Esophagus muscularis mucosa (tissue), 3 donors: ENCODE data around the gene C12orf42.

Experiments used
- CTCF ChIP-seq, 3 experiments: fragments of 200-600 bp in 2 of 3; fragments of 450-650 bp in 1 of 3; sonication (generic) in 2 of 3; IDR thresholded peaks; one replicate each; pipeline ENCODE4 v1.5.1; 2017 to 2019; ENCODE audit warnings: antibody characterized with exemption in 3 of 3, mild to moderate bottlenecking in 2 of 3, moderate library complexity in 1 of 3
- POLR2A ChIP-seq: fragments of 450-650 bp; IDR thresholded peaks from one replicate; pipeline ENCODE4 v1.6.1; 2017; ENCODE audit warnings: antibody characterized with exemption, moderate library complexity, mild to moderate bottlenecking, low read depth

GRCh38 chr12:103391103-103391502 is 104.7 kb downstream of the C12orf42 start:
- TF ChIP-seq POLR2A (no peak), CTCF (IDR thresholded peaks at IDR 0.05) (no peak)
